Loucy (cell line): Measurements from ENCODE around the gene IMPG1.

ENCODE experiments used
- H2AFZ ChIP-seq: fragments of 200-600 bp; sonication (generic); 2 replicates; pipeline ENCODE4 v1.6.0; 2016; ENCODE audit warnings: antibody characterized with exemption, mild to moderate bottlenecking, low read length, moderate library complexity
- H3F3A ChIP-seq: fragments of 200-600 bp; 2 replicates; pipeline ENCODE4 v1.6.0; 2016; ENCODE audit warnings: antibody characterized with exemption, low read depth, mild to moderate bottlenecking
- H3K27me3 ChIP-seq: fragments of 200-600 bp; sonication (generic); 2 replicates; pipeline ENCODE4 v1.6.1; 2014; ENCODE audit warnings: low read length, mild to moderate bottlenecking; ENCODE audit not compliant: insufficient read depth, poor library complexity, severe bottlenecking
- H3K36me3 ChIP-seq: fragments of 200-600 bp; sonication (generic); 2 replicates; pipeline ENCODE4 v1.6.1; 2016; ENCODE audit warnings: low read length; ENCODE audit not compliant: insufficient read depth
- H3K4me1 ChIP-seq: fragments of 200-600 bp; sonication (generic); 2 replicates; pipeline ENCODE4 v1.5.1; 2014; ENCODE audit warnings: low read length, mild to moderate bottlenecking; ENCODE audit not compliant: insufficient read depth, poor library complexity, severe bottlenecking
- H3K4me2 ChIP-seq: fragments of 200-600 bp; sonication (generic); 2 replicates; pipeline ENCODE4 v1.6.0; 2014; ENCODE audit warnings: antibody characterized with exemption, low read length, low read depth, mild to moderate bottlenecking; ENCODE audit not compliant: poor library complexity, severe bottlenecking
- H3K4me3 ChIP-seq: fragments of 200-600 bp; sonication (generic); 2 replicates; pipeline ENCODE4 v1.5.1; 2014; ENCODE audit warnings: low read length, mild to moderate bottlenecking, mixed read lengths; ENCODE audit not compliant: poor library complexity, severe bottlenecking
- H3K79me2 ChIP-seq: fragments of 200-600 bp; sonication (generic); 2 replicates; pipeline ENCODE4 v1.6.1; 2014; ENCODE audit warnings: low read length; ENCODE audit not compliant: insufficient read depth
- H3K9ac ChIP-seq: fragments of 200-600 bp; sonication (generic); 2 replicates; pipeline ENCODE4 v1.6.0; 2014; ENCODE audit warnings: mild to moderate bottlenecking, low read depth, low read length, moderate library complexity; ENCODE audit not compliant: poor library complexity, severe bottlenecking
- H3K9me2 ChIP-seq: fragments of 200-600 bp; sonication (generic); replicated peaks from 2 replicates; pipeline ENCODE4 v1.6.1; 2016; ENCODE audit warnings: low read depth, low read length, mixed read lengths
- H3K9me3 ChIP-seq: fragments of 200-600 bp; sonication (generic); 2 replicates; pipeline ENCODE4 v1.6.1; 2014; ENCODE audit warnings: mild to moderate bottlenecking, antibody characterized with exemption, low read length, low read depth; ENCODE audit not compliant: insufficient read depth
- H4K20me1 ChIP-seq: fragments of 200-600 bp; sonication (generic); 2 replicates; pipeline ENCODE4 v1.6.0; 2014; ENCODE audit warnings: antibody characterized with exemption, low read length, mild to moderate bottlenecking; ENCODE audit not compliant: insufficient read depth, poor library complexity, severe bottlenecking
- EZH2phosphoT487 ChIP-seq: fragments of 200-600 bp; IDR thresholded peaks from 2 replicates; pipeline ENCODE4 v1.6.1; 2018; ENCODE audit warnings: antibody characterized with exemption, mild to moderate bottlenecking, moderate library complexity, borderline replicate concordance
- TF ChIP-seq, protein P1 (sequence below): fragments of 200-600 bp; sonication (generic); conservative IDR thresholded peaks from 2 replicates; pipeline ENCODE4 v1.5.1; 2014; ENCODE audit warnings: mild to moderate bottlenecking, antibody characterized with exemption, low read length

The IMPG1 gene, protein sequence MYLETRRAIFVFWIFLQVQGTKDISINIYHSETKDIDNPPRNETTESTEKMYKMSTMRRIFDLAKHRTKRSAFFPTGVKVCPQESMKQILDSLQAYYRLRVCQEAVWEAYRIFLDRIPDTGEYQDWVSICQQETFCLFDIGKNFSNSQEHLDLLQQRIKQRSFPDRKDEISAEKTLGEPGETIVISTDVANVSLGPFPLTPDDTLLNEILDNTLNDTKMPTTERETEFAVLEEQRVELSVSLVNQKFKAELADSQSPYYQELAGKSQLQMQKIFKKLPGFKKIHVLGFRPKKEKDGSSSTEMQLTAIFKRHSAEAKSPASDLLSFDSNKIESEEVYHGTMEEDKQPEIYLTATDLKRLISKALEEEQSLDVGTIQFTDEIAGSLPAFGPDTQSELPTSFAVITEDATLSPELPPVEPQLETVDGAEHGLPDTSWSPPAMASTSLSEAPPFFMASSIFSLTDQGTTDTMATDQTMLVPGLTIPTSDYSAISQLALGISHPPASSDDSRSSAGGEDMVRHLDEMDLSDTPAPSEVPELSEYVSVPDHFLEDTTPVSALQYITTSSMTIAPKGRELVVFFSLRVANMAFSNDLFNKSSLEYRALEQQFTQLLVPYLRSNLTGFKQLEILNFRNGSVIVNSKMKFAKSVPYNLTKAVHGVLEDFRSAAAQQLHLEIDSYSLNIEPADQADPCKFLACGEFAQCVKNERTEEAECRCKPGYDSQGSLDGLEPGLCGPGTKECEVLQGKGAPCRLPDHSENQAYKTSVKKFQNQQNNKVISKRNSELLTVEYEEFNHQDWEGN

DNA sequence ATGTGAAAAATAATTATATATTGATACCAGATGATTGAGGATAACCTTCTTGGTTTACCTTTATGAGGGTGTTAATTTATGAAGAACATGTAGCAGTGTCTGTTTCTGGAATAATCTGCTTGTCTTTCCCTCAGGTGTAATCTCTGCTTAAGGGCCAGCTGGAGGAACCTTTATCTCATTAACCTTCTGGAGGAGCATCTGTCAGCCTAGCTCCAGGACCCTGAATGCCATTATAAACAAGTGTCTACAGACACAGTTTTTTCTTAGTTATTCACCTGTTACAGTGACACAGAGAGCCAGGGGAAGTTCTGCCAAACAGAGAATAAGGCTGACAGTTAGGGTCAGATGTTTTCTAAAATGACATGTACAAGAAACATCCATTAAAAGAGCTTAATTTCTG lies at the start of gene IMPG1:
Gene IMPG1 (minus strand): TSS at position 101 of the 400 bp plus-strand sequence. CDS start 174 bp downstream, outside the sequence.
- no peaks in the 10 kb centered on the region for H3K27me3 ChIP-seq
- no peak for TF ChIP-seq EZH2phosphoT487
- TF ChIP-seq, protein P1, sequence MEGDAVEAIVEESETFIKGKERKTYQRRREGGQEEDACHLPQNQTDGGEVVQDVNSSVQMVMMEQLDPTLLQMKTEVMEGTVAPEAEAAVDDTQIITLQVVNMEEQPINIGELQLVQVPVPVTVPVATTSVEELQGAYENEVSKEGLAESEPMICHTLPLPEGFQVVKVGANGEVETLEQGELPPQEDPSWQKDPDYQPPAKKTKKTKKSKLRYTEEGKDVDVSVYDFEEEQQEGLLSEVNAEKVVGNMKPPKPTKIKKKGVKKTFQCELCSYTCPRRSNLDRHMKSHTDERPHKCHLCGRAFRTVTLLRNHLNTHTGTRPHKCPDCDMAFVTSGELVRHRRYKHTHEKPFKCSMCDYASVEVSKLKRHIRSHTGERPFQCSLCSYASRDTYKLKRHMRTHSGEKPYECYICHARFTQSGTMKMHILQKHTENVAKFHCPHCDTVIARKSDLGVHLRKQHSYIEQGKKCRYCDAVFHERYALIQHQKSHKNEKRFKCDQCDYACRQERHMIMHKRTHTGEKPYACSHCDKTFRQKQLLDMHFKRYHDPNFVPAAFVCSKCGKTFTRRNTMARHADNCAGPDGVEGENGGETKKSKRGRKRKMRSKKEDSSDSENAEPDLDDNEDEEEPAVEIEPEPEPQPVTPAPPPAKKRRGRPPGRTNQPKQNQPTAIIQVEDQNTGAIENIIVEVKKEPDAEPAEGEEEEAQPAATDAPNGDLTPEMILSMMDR, result no peak

DNA sequence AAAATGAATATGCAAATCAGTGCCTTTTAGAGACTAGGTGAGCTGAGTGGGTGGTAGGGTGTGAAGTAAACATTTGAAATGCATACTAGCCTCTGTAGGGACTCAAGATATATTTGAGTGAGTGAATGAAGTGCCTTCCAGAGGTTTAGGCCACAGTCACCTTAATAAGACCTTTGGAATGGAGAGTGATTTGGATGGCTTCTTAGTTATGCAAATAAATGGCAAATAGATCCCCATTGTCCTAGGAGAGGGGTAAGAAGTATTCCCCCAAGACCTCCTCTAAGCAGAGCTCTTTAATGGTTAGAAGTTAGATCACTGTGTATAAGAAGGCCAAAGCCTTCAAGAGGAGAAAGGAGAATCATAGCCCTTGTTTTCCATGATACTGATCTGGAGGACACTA lies 47.8 kb upstream of the IMPG1 start:
- Histone ChIP-seq H3K4me2 (no peak overlapping the region), H3K79me2 (no peaks in the 10 kb centered on the region), H3K27me3 (no peaks in the 10 kb centered on the region), H4K20me1 (no peaks in the 10 kb centered on the region), H3K9ac (no peak overlapping the region), H3K9me3 (no peaks in the 10 kb centered on the region), H3K4me1 (no peaks in the 10 kb centered on the region), H3F3A (no peaks in the 10 kb centered on the region), H3K9me2 (no peaks in the 10 kb centered on the region), H3K36me3 (no peaks in the 10 kb centered on the region), H3K4me3 (no peak overlapping the region), H2AFZ (no peak overlapping the region)
- no peak for TF ChIP-seq EZH2phosphoT487
- TF ChIP-seq, protein P1, result no peak

More for the DNA sequence above, at the start of gene IMPG1:
- Histone ChIP-seq H3K4me1 (no peaks in the 10 kb centered on the region), H3K4me2 (no peak within 1 kb of the TSS), H4K20me1 (no peaks in the 10 kb centered on the region), H3K9ac (no peak within 1 kb of the TSS), H3K36me3 (no peaks in the 10 kb centered on the region), H3F3A (no peaks in the 10 kb centered on the region), H2AFZ (no peak within 1 kb of the TSS), H3K9me2 (no peaks in the 10 kb centered on the region), H3K4me3 (no peak within 1 kb of the TSS), H3K9me3 (no peaks in the 10 kb centered on the region), H3K79me2 (no peaks in the 10 kb centered on the region)

DNA sequence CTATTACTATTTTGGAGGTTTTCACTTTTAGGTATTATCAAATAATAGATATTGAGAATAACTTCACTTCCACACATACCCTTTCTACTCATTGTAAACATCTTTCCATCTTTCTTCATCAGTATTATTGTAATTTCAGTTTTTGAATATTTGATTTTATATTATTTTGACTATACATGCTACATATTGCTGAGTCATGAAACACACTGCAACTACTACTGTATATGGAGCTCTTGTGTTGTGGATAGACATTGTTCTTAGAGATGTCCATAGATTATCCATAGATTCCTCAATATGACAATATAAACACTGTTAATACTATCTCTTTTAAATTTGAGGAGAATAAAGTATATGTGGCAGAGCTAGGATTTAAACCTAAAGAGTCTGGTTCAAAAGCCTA lies 819 bp upstream of the IMPG1 start:
- H3K9me3 ChIP-seq, result no peaks in the 10 kb centered on the region

More for the DNA sequence above, 819 bp upstream of the IMPG1 start:
- TF ChIP-seq EZH2phosphoT487, result no peak
- TF ChIP-seq, protein P1, result no peak
- Histone ChIP-seq H4K20me1 (no peaks in the 10 kb centered on the region), H3K9me2 (no peaks in the 10 kb centered on the region), H3K9ac (no peak overlapping the region), H2AFZ (no peak overlapping the region), H3K4me2 (no peak overlapping the region), H3K4me1 (no peaks in the 10 kb centered on the region), H3F3A (no peaks in the 10 kb centered on the region), H3K79me2 (no peaks in the 10 kb centered on the region), H3K36me3 (no peaks in the 10 kb centered on the region), H3K27me3 (no peaks in the 10 kb centered on the region), H3K4me3 (no peak overlapping the region)
